ENCODE measurements around the gene KRT3. TPM values are rescaled to one million over a fixed set of nuclear protein-coding genes. Genes with fewer than 3 reads are reported as not detected.

KRT3 gene
- total RNA-seq, 4 donors from 2014 or later: not detected

GRCh38 chr12:52817003-52817698, 21.2 kb upstream of the KRT3 start:
- ATAC-seq (ENCODE audit: low FRiP score) (no peak), DNase-seq (ENCODE audit: low spot score) (no peak)
- TF ChIP-seq CTCF (IDR thresholded peaks at IDR 0.05): no peak

GRCh38 chr12:52815676-52816588, 20.0 kb upstream of the KRT3 start:
- ATAC-seq (ENCODE audit: low FRiP score): no peak
- no peak for DNase-seq (ENCODE audit: low spot score)
- TF ChIP-seq CTCF (IDR thresholded peaks at IDR 0.05): no peak

DNA sequence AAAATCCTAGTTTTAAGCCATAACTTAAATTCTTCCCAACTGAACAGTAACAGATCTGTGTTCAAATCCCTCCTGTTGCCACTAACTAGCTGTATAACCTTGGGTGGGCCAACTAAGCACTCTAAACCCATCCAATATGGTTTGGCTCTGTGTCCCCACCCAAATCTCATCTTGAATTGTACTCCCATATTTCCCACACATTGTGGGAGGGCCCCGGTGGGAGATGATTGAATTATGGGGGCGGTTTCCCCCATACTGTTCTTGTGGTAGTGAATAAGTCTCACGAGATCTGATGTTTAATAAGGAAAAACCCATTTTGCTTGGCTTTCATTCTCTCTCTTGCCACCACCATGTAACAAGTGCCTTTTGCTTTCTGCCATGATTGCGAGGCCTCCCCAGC, 19.2 kb upstream of the KRT3 start:
- no peak for DNase-seq (ENCODE audit: low spot score)
- TF ChIP-seq CTCF (IDR thresholded peaks at IDR 0.05): no peak
- no peak for ATAC-seq (ENCODE audit: low FRiP score)

DNA sequence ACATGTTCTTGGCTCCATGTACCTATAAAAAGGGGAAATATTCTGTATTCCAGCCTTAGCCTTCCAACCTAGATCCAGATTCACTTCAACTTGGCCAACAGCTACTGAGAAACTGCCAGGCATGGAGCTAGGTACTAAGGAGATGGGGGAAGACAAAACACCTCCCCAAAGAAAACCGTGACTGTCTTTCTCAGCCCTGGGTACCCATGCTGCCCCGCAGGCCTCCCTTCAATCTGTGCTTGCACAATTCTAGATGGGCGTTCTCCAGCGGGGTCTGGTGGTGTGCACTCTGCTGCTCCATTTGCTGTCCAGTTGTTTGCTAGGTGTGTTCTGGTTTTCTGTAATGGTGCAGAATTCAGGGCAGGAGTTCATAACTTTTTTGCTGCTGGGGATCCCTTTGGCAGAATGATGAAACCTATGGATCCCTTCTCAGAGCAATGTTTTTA, 18.8 kb upstream of the KRT3 start:
- no peak for DNase-seq (ENCODE audit: low spot score)
- no peak for ATAC-seq (ENCODE audit: low FRiP score)
- no peak for TF ChIP-seq CTCF (IDR thresholded peaks at IDR 0.05)

DNA sequence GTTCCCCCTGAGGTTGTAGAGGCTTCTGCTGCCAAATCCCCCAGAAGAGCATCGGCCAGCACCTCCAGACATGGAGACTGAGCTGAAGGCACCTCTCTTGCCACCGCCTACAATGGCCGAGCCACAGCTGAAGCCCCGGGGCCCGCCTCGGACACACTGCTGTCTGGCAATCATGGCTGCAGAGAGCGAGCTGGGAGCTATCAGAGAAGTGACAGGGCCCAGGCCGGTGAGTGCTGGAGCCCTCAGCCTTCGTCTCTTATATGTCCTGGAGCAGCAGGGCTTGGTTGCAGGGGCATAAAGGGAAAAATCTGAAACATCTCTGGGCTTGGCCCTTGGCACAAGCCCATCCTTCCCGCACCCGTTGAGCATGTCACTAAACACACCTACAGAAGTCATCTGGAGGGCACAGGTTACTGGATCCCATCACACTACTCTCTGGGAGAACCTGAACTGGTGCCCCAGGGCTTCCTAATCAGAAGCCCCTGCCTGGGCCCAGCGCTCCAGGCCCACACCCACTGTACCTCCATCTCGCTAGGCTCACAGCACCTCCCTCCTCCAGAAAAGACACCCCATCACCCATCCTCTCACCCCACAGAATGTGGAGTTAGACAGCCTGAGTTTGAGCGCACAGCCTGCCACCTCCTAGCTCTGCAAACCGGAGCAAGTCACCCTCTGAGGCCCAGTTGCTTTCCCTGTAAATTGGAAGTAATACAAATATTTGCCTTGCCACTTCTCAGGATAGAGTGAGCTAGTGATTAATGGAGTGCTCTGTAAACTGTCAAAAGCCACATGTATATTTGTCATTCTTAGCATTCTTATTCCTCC, 18.2 kb upstream of the KRT3 start, which contains the start of gene KRT4:
TSS of gene KRT4 (minus strand) at position 232 of the 825 bp plus-strand sequence. CDS start at position 174, 58 bp downstream.
- no peak for TF ChIP-seq CTCF (IDR thresholded peaks at IDR 0.05)
- ATAC-seq (ENCODE audit: low FRiP score) (no peak), DNase-seq (ENCODE audit: low spot score) (no peak)

GRCh38 chr12:52813203-52813819, 17.4 kb upstream of the KRT3 start:
- DNase-seq (ENCODE audit: low spot score) (no peak), ATAC-seq (ENCODE audit: low FRiP score) (no peak)
- TF ChIP-seq CTCF (IDR thresholded peaks at IDR 0.05): no peak
